Right renal pelvis (tissue), 4 donors: ENCODE measurements around the gene SLMAP. TPM values are rescaled to one million over a fixed set of nuclear protein-coding genes. Genes with fewer than 3 reads are reported as not detected.

Experiments
- DNase-seq, 4 donors: peaks; one replicate each; pipeline ENCODE4 v3.0.0-alpha.2; 2013; ENCODE audit warnings: low read depth in 4 of 4, low spot score in 3 of 4, missing footprints in 1 of 4
- polyA plus RNA-seq, 4 donors: library from polyadenylated mRNA; unstranded; fragments of 120-200 nt; gene quantifications; one replicate each; pipeline ENCODE4 v1.2.1, GENCODE V29; 2013; ENCODE audit not compliant: insufficient read length in 4 of 4

SLMAP gene
- polyA plus RNA-seq, 4 donors, result 42.4 to 51.2 (median 46.1) TPM

DNA sequence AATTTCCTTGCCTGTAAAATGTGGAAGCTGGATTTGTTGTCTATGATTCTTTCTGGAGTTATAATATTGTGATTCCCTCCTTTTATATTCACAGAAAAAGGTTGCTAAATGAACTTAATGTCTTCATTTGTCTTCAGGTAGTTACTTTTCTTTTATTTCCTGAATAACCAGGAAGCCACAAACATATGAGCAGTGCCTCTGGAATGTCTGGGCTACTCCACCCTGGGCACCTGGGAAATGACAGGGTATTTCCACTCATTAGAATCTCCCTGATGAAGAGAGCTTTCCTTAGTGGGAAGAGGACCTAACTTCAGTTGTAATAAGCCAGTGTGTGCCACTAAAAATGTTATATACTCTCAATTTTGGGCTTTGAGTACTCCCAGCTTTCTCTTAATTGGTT lies 3.8 kb upstream of the SLMAP start:
- DNase-seq, result no peak

DNA sequence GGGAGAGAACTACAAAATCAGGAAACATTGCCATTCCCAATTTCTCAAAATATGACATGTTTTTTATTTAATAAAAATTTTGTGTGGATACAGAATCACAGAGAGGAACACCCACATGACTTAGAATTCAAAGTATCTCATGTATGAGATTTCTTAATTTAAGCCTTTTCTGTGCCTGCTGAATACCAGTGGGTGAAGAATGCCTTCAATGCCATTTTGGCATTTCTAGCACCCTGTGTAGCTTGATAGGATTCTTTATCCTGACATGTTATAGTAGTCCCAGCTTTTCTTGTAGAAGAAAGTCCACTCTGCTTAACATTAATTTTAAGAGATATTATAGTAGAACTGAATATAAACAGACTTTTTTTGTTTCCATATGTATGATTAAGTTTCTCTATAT lies 3.1 kb upstream of the SLMAP start:
- DNase-seq, result no peak

DNA sequence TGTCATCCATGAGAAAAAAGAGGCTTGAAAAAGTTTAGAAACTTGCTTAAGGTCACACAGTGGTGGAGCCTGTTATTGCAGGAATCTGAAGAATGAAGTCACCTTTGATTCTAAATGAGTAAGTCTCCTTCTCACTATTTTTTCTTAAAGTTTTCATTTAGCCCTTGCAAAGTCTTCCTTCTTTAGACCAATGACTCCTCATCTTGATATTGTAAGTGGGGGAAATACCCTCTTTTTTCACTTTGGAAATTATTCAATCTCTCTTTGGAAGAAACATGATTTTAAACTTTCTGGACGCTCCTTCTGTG lies 787 bp upstream of the SLMAP start:
- peak in 1 of 4 donors; percentile 18 for DNase-seq

DNA sequence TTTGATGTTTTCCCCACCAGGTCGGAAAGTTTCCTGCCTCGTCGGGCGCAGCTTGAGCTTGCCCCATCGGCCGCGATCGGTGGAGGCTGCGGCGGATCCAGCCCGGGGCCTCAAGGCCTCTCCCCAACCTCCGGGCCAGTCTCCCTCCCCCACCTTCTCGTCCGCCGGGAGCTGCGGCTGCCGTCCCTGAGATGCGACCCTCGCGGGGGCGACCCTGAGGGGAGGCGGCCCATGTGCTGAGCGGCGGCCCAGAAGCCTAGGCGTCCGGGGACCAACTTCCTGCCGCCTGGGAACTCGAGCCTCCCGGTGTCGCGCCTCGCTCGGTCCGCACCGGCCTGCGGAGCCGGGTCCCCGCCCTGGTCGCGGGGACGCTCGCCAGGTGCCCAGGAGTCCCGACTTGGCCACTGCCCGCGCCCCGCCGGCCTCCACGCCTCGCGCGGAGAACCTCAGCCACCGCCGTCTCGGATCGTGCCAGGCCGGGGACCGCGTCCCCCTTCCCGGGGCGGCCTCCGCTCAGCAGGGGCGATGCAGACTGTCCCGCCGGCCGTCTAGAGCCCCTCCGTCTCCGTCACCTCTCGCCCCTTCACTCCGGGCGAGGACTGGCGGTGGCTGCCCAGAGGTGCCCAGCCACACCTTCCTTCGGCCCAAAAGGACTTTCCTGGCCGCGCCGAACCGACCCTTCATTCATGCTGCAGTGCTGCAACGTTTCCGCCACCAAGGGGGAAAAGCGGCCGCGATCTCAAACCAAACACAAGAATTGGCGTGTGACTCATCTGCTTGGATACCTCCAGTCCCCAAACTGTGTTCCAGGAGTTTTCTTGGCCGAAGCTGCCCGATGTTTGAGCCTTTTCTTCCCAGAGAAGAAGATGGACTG lies 656 bp downstream of the SLMAP start:
- peak in 1 of 4 donors; percentile 44 for DNase-seq

DNA sequence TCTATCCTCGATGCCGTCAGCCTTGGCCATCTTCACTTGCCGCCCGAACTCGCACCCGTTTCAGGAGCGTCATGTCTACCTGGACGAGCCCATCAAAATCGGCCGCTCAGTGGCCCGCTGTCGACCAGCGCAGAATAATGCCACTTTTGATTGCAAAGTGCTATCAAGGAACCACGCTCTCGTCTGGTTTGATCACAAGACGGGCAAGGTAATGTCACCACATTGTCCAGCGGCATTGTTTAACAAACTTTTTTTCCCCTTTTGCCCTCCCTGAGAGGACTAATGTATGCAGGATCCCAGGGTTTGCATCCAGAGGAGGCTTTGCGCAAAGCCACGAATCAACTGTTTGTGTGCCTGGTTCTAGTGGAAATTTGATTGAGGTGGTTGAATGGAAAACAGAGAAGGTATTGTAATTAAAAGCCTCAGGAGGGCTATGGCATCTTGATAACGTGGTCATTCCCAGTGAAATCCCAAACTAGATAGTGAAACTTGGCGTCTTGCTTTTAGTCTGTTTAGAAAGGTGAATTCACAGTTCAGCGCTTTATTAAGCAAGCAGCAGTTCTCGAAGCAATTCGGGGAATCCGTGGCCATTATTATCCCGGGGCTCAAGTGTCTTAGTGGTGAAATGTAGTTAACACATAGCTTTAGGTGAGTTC lies 1.7 kb downstream of the SLMAP start:
- DNase-seq, result no peak

DNA sequence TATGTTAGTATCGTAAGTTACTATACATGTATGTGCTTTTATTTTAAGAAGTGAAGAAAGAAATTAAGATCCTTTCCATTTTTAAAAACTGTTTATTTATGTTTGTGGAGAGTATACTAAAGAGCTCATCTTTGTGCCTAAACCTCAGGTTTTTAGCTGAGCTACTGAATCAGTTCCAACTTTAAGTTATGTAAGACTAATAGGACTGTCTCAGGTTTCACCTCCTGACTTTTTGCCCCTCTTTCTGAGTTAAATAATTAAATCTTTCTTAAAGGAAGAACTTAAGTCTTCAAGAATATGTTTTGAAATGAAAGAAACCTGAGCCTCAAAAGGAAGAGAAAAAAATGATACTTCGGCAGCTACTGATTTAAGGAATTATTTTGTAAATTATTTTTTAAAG lies 2.6 kb downstream of the SLMAP start:
- no peak for DNase-seq

DNA sequence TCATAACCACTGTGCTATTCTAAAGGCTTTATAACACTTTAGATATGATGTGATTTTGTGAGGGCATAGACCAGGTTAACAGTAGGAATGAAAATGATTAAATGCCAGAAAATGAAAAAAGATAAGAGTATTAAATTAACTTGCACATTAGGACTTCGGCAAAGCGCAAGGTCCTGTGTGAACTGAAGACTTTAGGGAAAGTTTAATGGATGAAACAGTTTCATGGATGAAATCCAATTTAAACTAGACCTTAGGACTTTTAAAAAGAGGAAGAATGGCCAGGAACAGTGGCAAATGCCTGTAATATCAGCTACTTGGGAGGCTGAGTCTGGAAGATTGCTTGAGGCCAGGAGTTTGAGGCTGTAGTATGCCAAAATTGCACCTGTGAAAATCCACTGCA lies 8.7 kb downstream of the SLMAP start:
- no peak for DNase-seq

DNA sequence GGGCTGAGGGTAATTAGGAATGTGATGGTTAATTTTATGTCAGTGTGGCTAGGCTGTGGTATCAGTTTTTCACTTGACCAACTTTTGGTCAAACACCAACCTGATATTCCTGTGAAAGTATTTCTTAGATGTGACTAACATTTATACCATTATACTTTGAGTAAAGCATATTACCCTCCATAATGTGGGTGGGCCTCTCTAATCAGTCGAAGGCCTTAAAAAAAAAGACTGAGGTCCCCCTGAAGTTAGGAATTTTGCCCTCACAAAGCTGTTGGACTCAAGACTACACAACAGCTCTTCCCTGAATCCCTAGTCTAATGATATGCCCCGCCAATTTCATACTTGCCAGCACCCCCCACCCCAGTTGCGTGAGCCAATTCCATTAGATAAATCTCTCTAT lies 12.5 kb downstream of the SLMAP start:
- DNase-seq, result no peak

DNA sequence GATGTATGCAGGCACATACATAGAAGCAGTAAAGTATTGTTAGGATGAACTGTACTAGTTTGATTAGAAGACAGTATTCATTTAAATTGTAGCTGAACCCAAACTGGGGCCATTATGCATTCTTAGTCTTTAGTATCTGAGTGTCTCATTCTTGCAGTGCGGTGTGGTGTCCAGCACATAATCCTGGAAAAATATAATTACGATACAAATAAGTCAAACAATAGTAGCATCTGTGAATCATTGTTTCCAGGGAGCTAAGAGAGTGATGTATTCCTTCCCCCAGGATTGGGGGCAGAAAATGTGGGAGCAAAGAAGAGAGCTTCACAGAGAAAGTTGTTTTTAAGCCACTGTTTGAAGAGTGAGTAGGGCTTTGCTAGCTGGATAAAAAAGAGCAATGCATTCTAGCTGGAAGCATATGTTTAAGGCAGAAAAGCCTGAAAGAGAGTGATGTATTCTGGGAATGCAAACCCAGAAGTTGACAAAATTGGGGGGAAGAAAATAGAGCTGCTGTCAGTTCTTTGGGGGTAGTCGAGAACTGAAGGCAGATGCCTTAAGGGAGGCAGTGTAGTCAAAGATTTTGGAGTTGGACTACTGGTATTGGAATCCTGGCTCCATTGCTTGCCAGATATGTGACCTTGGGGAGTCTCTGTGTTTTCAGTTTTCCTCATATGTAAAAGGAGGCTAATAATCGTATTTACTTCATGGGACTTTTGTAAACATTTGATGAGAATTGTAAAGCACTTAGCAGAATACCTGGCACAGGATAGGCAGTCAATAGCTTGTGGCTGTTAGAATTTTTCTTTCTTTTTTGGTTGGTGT lies 14.1 kb downstream of the SLMAP start:
- DNase-seq, result no peak

DNA sequence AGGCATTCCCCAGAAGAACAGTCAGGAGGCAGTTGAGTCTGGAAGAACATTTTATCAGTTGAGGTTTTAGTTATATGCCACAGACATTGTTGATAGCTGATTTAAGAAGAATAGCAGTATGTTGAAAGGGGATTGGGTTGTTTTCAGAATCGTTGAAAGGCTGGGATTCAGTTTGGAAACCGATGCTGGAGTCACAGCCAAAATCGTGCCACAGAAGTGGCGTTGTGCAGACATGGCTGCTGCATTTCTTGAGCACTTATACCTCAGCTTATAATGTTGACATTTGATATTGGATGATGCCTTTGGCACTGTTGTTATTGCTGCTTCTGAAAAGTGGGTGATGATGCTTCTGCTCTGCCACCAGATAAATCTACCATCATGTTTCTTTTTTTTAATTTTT lies 16.1 kb downstream of the SLMAP start:
- DNase-seq, result no peak

DNA sequence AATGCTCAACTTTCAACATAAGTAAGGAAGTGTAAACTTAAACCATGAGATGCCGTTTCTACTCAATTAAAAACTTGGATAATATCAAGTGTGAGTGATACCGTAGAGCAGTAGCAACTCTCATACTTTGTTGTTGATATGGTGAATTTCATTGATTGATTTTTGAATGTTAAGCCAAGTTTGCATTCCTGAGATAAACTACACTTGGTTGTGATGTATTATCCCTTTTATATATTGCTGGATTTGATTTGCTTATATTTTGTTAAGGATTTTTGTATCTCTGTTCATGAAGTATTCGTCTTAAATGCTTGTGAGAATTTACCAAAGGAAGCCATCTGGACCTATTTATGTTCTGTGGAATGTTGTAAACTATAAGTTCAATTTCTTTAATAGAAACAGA lies 21.7 kb downstream of the SLMAP start:
- no peak for DNase-seq

DNA sequence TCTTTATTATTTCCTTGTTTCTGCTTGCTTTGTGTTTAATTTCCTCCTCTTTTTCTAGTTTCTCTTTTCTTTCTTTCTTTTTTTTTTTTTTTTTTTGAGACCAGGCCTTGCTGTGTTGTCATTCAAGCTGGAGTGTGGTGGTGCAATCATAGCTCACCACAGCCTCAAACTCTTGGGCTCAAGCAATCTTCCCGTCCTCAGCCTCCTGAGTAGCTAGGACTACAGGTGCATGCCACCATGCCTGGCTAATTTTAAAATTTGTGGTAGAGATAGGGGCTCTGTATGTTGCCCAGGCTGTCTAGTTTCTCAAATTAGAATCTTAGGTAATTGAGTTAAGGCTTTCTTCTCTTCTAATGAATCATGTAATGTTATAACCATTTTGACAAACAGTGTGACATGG lies 22.4 kb downstream of the SLMAP start:
- DNase-seq, result no peak

DNA sequence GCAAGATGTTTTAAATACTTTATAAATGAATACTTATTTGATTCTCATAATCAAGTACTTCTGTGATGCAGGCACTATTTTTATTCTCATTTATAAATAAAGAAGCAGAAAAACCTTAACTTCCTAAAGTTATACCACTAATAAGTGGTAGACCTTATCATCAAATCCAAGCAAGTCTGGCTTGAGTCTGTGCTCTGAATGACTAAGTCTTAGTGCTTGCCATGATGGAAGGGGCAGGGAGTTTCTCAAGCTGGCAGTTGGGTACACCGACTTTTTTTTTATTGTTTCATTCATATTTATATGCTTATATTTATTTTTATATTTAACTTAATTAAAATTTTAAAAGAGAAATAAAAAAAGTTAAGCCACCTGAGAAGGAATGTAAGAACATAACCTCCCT lies 23.6 kb downstream of the SLMAP start:
- DNase-seq, result no peak

DNA sequence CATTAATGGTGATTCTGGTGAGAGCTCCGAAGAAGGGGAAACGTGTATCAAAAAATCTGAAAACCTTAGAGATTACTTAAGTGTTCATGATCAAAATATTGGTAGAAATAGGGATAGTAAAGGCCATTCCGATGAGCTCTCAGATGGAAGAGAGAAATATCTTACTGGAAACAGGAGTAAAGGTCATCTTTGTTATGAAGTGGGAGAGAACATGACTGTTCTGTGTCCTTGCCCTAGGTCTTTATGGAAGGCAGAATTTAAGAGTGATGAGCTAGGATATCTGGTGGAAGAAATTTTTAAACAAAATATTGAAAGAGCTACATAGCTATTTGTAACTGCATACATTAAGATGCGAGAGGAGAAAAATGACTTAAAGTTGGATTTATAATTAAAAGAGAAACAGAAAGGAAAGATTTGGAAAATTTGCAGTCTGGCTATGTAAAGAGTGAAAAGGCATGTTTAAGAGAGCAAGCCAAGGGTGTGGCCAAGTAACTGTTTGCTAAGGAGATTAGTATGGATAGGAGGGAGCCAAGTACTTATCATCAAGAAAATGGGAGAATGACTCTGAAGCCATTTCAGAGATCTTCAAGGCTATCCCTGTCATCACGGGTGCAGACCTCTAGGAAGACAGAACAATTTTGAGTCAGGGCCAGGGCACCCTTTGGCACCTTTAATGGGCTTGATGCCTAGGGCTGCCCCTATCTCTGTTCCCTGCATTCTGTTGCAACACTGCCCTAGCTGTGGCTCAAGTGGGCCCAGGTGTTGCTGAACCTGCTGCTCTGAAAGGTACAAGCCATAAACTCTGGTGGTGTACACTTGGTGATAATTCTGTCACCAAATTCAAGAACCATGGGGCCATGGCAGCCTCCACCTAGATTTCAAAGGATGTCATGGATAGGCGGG lies 27.3 kb downstream of the SLMAP start:
- DNase-seq, result no peak

DNA sequence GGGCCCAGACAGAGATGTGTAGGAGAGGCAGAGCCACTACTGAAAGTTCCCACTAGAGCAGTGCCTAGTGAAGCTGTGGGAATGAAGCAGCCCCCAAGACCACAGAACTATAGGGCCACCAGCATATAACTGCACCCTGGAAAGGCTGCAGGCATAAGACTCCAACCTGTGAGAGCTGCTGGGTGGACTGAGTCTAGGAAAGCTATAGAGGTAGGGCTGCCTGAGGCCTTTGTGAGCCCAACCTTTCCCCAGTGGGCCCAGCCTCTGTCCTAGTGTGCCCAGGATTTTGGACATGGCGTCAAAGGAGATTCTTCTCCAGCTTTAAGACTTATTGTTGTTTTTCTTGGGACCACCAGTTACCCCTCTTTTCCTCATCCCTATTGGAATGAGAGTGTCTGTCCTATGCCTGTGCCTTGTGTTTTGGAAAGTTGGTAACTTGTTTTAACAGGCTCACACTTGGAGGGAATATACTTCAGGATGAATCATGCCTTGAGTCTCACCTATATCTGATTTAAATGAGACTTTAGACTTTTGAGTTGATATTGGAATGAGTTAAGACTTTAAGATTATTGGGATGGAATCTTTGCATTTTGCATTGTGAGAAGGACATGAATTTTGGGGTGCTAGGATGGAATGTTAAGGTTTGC lies 28.1 kb downstream of the SLMAP start:
- DNase-seq, result no peak

DNA sequence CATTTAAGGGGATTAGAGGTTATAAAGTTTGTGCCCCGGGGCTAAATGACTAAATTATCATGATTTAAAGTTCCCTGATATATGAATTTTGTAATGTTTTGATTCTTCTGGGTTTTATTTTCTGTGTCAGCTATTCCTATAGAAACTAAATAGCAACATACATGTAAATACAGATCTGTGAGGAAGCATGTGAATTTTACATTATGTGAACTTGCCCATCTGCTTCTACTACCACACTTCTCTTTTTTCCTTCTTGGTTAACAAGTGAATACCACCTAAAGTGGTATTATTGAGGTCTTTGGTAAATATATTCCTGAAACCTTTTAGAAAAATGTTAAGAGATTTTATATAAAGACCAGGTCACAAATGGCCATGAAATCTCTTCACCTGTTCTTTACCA lies 29.3 kb downstream of the SLMAP start:
- no peak for DNase-seq

DNA sequence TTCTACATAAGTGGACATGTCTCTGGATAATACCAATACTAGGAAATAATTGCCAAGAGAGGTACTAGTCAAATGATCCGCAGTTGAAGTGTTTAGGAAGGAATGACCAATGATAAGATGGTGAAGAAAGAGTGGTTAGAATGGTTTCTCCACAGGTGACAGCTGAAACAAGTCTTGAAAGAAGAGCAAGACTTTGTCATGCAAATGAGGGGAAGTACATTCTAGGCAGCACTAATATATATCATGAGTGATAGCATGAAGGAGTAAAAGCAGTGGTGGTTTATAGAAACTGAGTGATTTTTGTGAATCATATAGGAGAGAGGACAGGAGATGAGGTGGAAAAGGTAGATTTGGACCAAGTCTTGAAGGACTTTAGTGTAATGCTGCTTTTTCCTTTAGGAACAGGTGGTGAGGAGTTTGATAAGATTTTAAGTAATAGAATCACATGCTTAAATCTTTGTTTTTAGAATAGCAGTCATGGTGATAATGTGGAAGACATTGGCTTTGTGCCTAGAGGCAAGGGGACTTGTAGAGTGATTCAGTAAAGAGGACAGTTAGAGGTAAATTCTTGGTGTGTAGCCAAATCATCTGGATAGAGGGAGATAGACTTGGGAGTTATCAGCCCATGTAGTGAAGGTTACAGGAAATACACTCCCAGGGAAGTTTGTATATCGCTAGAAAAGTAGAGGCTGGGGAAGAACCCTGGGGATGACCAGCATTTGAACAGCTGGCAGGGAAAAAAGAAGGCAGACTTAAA lies 31.9 kb downstream of the SLMAP start:
- DNase-seq, result no peak

DNA sequence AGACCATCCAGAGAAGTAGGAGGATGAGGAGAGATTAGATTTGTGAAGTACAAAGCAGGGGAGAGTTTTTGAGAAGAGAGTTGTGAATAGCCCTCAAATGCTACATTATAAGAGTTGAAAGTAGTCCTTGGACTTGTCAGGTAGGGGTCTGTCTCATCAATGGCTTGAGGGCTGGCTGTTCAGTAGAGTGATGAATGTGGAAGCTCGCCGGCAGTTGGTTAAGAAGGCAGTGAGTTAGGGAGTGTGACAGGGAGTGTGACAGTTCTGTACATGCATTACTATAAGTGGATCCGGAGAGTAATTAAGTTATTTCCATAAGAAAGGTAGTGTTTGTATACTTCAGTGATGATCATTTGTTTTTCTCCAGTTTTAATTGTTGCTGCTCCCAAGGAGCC lies 32.5 kb downstream of the SLMAP start:
- DNase-seq, result no peak

DNA sequence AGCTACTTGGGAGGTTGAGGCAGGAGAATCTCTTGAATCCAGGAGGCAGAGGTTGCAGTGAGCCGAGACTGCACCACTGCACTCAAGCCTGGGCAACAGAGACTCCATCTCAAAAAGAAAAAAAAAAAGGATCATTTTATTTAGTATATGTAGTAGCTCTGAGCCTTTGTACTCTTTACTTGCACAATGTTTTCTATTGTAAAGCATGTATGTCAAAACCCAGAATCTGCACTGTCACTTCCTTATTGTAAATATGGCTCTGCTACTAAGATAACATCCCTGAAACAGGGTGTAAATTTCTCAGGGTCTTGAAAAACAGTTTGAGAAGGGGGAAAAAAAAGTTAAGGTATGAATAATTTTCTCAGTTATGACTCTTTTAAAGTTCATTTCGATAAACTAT lies 35.1 kb downstream of the SLMAP start:
- no peak for DNase-seq
